A673 (cell line): Measurements from ENCODE around the gene ENOX1. TPM values are rescaled to one million over a fixed set of nuclear protein-coding genes. Genes with fewer than 3 reads are reported as not detected.

Source experiments
- BruUV-seq: library from RNA; stranded (reverse); fragments of 400-500 nt; replicated peaks from 2 replicates; lab custom pipeline; 2021; lab: Mats Ljungman, UMichigan
- CTCF ChIA-PET: fragments of 300-600 bp; sonication (Branson Sonifier 250); formaldehyde crosslinking; loops from one replicate; lab custom pipeline; 2022; ENCODE audit warnings: antibody characterized with exemption; lab: Charles Lee
- POLR2A ChIA-PET: fragments of 300-600 bp; sonication (Branson Sonifier 250); formaldehyde crosslinking; loops from one replicate; lab custom pipeline; 2022; ENCODE audit warnings: antibody characterized with exemption; ENCODE audit not compliant: low non-redundant PET; lab: Charles Lee
- DNase-seq: peaks from one replicate; pipeline ENCODE4 v3.0.0-alpha.2; 2015; ENCODE audit warnings: low spot score
- H3K27ac ChIP-seq: fragments of 200-600 bp; sonication (generic); 2 replicates; pipeline ENCODE4 v1.5.1; 2016; ENCODE audit warnings: mixed run types, low read depth, mild to moderate bottlenecking, mixed read lengths, antibody characterized with exemption, low read length; ENCODE audit not compliant: poor library complexity, severe bottlenecking
- H3K27me3 ChIP-seq: fragments of 200-600 bp; sonication (generic); replicated peaks from 2 replicates; pipeline ENCODE4 v1.6.1; 2017; ENCODE audit warnings: mixed run types, low read depth, mild to moderate bottlenecking, mixed read lengths, antibody characterized with exemption, low read length; ENCODE audit not compliant: insufficient read depth, poor library complexity
- H3K36me3 ChIP-seq: fragments of 200-600 bp; sonication (generic); 2 replicates; pipeline ENCODE4 v1.6.1; 2016; ENCODE audit warnings: mixed run types, mild to moderate bottlenecking, mixed read lengths, antibody characterized with exemption, low read length; ENCODE audit not compliant: insufficient read depth, poor library complexity, severe bottlenecking
- H3K4me1 ChIP-seq: fragments of 200-600 bp; sonication (generic); 2 replicates; pipeline ENCODE4 v1.6.1; 2017; ENCODE audit warnings: mixed run types, mild to moderate bottlenecking, mixed read lengths, antibody characterized with exemption, low read length; ENCODE audit not compliant: insufficient read depth, poor library complexity, severe bottlenecking
- H3K4me3 ChIP-seq: fragments of 200-600 bp; sonication (generic); 2 replicates; pipeline ENCODE4 v1.5.1; 2016; ENCODE audit warnings: low read depth, mixed run types, mild to moderate bottlenecking, mixed read lengths, low read length; ENCODE audit not compliant: poor library complexity, severe bottlenecking
- H3K9me3 ChIP-seq: fragments of 200-600 bp; sonication (generic); 2 replicates; pipeline ENCODE4 v1.6.1; 2016; ENCODE audit warnings: mixed run types, low read depth, mild to moderate bottlenecking, mixed read lengths, antibody characterized with exemption, low read length; ENCODE audit not compliant: poor library complexity, severe bottlenecking
- EZH2 ChIP-seq: fragments of 200-600 bp; sonication (generic); IDR thresholded peaks from 2 replicates; pipeline ENCODE4 v1.6.1; 2017; ENCODE audit warnings: borderline replicate concordance, low read depth, mild to moderate bottlenecking, mixed read lengths, antibody characterized with exemption, low read length; ENCODE audit not compliant: poor library complexity, severe bottlenecking
- intact Hi-C: fragments of 100-400 bp; cut with micrococcal nuclease; formaldehyde crosslinking; loops from one replicate; pipeline ENCODE4 v1.10.0; 2022; ENCODE audit not compliant: unreplicated experiment
- total RNA-seq: library from RNA; stranded (reverse); gene quantifications from 2 replicates; pipeline ENCODE4 v1.2.3, GENCODE V29; 2021
- TF ChIP-seq, protein P1 (sequence below): fragments of 300-800, 200-600 bp; sonication (generic); conservative IDR thresholded peaks from 2 replicates; pipeline ENCODE4 v1.5.1; 2017; ENCODE audit warnings: low read depth, mild to moderate bottlenecking, antibody characterized with exemption, low read length, moderate library complexity, mixed read lengths

ENOX1 gene
- total RNA-seq, 1 experiment from 2014 or later = 4.4 TPM

GRCh38 chr13:43546816-43547215, 240.0 kb downstream of the ENOX1 start:
- no TSS peak for BruUV-seq
- CTCF ChIA-PET = no interaction called here
- intact Hi-C loops = no loop called here
- no peaks in the 10 kb centered on the region for H3K9me3 ChIP-seq
- no peaks in the 10 kb centered on the region for H3K27me3 ChIP-seq
- no peaks in the 10 kb centered on the region for H3K4me1 ChIP-seq
- no peak overlapping the region for H3K4me3 ChIP-seq
- no peak overlapping the region for H3K27ac ChIP-seq
- no peak for DNase-seq
- no peaks in the 10 kb centered on the region for H3K36me3 ChIP-seq
- TF ChIP-seq EZH2 = no peak
- TF ChIP-seq, protein P1, sequence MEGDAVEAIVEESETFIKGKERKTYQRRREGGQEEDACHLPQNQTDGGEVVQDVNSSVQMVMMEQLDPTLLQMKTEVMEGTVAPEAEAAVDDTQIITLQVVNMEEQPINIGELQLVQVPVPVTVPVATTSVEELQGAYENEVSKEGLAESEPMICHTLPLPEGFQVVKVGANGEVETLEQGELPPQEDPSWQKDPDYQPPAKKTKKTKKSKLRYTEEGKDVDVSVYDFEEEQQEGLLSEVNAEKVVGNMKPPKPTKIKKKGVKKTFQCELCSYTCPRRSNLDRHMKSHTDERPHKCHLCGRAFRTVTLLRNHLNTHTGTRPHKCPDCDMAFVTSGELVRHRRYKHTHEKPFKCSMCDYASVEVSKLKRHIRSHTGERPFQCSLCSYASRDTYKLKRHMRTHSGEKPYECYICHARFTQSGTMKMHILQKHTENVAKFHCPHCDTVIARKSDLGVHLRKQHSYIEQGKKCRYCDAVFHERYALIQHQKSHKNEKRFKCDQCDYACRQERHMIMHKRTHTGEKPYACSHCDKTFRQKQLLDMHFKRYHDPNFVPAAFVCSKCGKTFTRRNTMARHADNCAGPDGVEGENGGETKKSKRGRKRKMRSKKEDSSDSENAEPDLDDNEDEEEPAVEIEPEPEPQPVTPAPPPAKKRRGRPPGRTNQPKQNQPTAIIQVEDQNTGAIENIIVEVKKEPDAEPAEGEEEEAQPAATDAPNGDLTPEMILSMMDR = no peak
- POLR2A ChIA-PET = no interaction called here

- no peak overlapping the region for H3K27ac ChIP-seq
- POLR2A ChIA-PET = no interaction called here
- CTCF ChIA-PET = no interaction called here
- no peaks in the 10 kb centered on the region for H3K4me1 ChIP-seq
- H3K27me3 ChIP-seq = no peaks in the 10 kb centered on the region
- DNase-seq = no peak
- intact Hi-C loops = no loop called here
- H3K9me3 ChIP-seq = no peaks in the 10 kb centered on the region
- H3K4me3 ChIP-seq = no peak overlapping the region
- no peaks in the 10 kb centered on the region for H3K36me3 ChIP-seq
- TF ChIP-seq, protein P1 = no peak
- no peak for TF ChIP-seq EZH2
- BruUV-seq = no TSS peak
Measured at GRCh38 chr13:43546251-43546650, 240.5 kb downstream of the ENOX1 start.

- no peaks in the 10 kb centered on the region for H3K36me3 ChIP-seq
- H3K4me1 ChIP-seq = no peaks in the 10 kb centered on the region
- ChIA-PET POLR2A (no interaction called here), CTCF (no interaction called here)
- TF ChIP-seq, protein P1 = no peak
- no peak for TF ChIP-seq EZH2
- BruUV-seq = no TSS peak
- H3K9me3 ChIP-seq = no peaks in the 10 kb centered on the region
- intact Hi-C loops = no loop called here
- no peak overlapping the region for H3K27ac ChIP-seq
- H3K27me3 ChIP-seq = no peaks in the 10 kb centered on the region
- H3K4me3 ChIP-seq = no peak overlapping the region
- no peak for DNase-seq
Measured at GRCh38 chr13:43545317-43545874, 241.4 kb downstream of the ENOX1 start.
